Calu3 (cell line): Measurements from ENCODE around the gene HIPK4. TPM values are rescaled to one million over a fixed set of nuclear protein-coding genes. Genes with fewer than 3 reads are reported as not detected.
"Not testable (repeated sequence)": the region's sequence is repeated elsewhere in the genome, so short reads cannot be mapped to it uniquely, and the experiment has no call there.

ENCODE experiments used
- Bru-seq: library from RNA; stranded (reverse); fragments of 400-500 nt; gene quantifications from one replicate; lab custom pipeline; 2021; lab: Mats Ljungman, UMichigan
- BruChase-seq, 2 experiments: library from RNA; stranded (reverse); fragments of 400-500 nt; gene quantifications; one replicate each; lab custom pipeline; 2021; lab: Mats Ljungman, UMichigan
- BruUV-seq: library from RNA; stranded (reverse); fragments of 400-500 nt; replicated peaks from 2 replicates; lab custom pipeline; 2021; lab: Mats Ljungman, UMichigan
- CTCF ChIA-PET: fragments of 300-600 bp; sonication (Branson Sonifier 250); formaldehyde crosslinking; loops from one replicate; lab custom pipeline; 2022; ENCODE audit warnings: antibody characterized with exemption; lab: Charles Lee
- DNase-seq: peaks from one replicate; pipeline ENCODE4 v3.0.0; 2022
- H3K27ac Mint-ChIP-seq: one replicate; pipeline ENCODE4 v1.8.0; 2022; ENCODE audit warnings: mixed read lengths; ENCODE audit not compliant: unreplicated experiment
- H3K27me3 Mint-ChIP-seq: one replicate; pipeline ENCODE4 v1.8.0; 2022; ENCODE audit warnings: mixed read lengths; ENCODE audit not compliant: unreplicated experiment
- H3K36me3 Mint-ChIP-seq: one replicate; pipeline ENCODE4 v1.8.0; 2022; ENCODE audit warnings: mild to moderate bottlenecking, moderate library complexity, mixed read lengths; ENCODE audit not compliant: insufficient read depth, unreplicated experiment
- H3K4me1 Mint-ChIP-seq: one replicate; pipeline ENCODE4 v1.8.0; 2022; ENCODE audit warnings: mild to moderate bottlenecking, low read depth, mixed read lengths; ENCODE audit not compliant: unreplicated experiment
- H3K4me3 Mint-ChIP-seq: one replicate; pipeline ENCODE4 v1.8.0; 2022; ENCODE audit warnings: mild to moderate bottlenecking, low read depth, moderate library complexity, mixed read lengths; ENCODE audit not compliant: unreplicated experiment
- H3K9me3 Mint-ChIP-seq: one replicate; pipeline ENCODE4 v1.8.0; 2022; ENCODE audit warnings: low read depth, mixed read lengths; ENCODE audit not compliant: unreplicated experiment
- CTCF ChIP-seq: fragments of 200-600 bp; IDR thresholded peaks from one replicate; pipeline ENCODE4 v1.8.0; 2022; ENCODE audit warnings: antibody characterized with exemption; ENCODE audit not compliant: unreplicated experiment
- intact Hi-C: fragments of 100-400 bp; cut with micrococcal nuclease; formaldehyde crosslinking; loops from one replicate; pipeline ENCODE4 v1.10.0; 2022; ENCODE audit not compliant: unreplicated experiment
- long read RNA-seq: library from polyadenylated mRNA; stranded (forward); transcript quantifications from one replicate; pipeline ENCODE4 v2.0.0, GENCODE V29; 2022
- total RNA-seq: library from RNA; stranded (reverse); gene quantifications from 2 replicates; pipeline ENCODE4 v1.2.3, GENCODE V29; 2022

Gene HIPK4
- 0.14 TPM in 1 of 2 replicates, not detected in the other for total RNA-seq
- percentile 10 among the genes with signal in this experiment for Bru-seq, nascent RNA
- percentile 13 among the genes with signal in this experiment for BruChase-seq, experiment 1, labeled RNA remaining after a 6-hour chase
- percentile 13 among the genes with signal in this experiment for BruChase-seq, experiment 2, labeled RNA remaining after a 2-hour chase
- long read RNA-seq, result 0 reads

- H3K9me3 Mint-ChIP-seq, result no peaks in the 10 kb centered on the region
- peaks cover 27% of the 10 kb centered on the region for H3K4me1 Mint-ChIP-seq
- DNase-seq, result no peak
- intact Hi-C loops, result no loop called here
- H3K36me3 Mint-ChIP-seq, result peaks cover 23% of the 10 kb centered on the region
- CTCF ChIA-PET, result interaction anchor here (0.7 kb wide), 1 partner anchor 180 kb away, joined by 3 read pairs; no protein-coding TSS in a partner anchor
- peaks cover 21% of the 10 kb centered on the region for H3K27me3 Mint-ChIP-seq
- H3K27ac Mint-ChIP-seq, result peak within 1 kb of the TSS; percentile 48
- no TSS peak for BruUV-seq
- TF ChIP-seq CTCF, result no peak
- H3K4me3 Mint-ChIP-seq, result no peak within 1 kb of the TSS
These were observed at the start of gene HIPK4 for GRCh38 chr19:40390084-40390742. Gene HIPK4 (minus strand): TSS chr19:40390181. CDS start chr19:40389902, 279 bp downstream.

GRCh38 chr19:40438284-40438683, 48.3 kb upstream of the HIPK4 start:
- H3K36me3 Mint-ChIP-seq, result peaks cover 48% of the 10 kb centered on the region
- BruUV-seq, result no TSS peak
- no peak overlapping the region for H3K4me3 Mint-ChIP-seq
- H3K4me1 Mint-ChIP-seq, result peaks cover 16% of the 10 kb centered on the region
- intact Hi-C loops, result no loop called here
- no peaks in the 10 kb centered on the region for H3K27me3 Mint-ChIP-seq
- no peak overlapping the region for H3K27ac Mint-ChIP-seq
- no peak for TF ChIP-seq CTCF
- no peak for DNase-seq
- H3K9me3 Mint-ChIP-seq, result no peaks in the 10 kb centered on the region
- CTCF ChIA-PET, result interaction anchor here (1.3 kb wide), 1 partner anchor 25 kb away, joined by 11 read pairs; no protein-coding TSS in a partner anchor

GRCh38 chr19:40433391-40434216, 43.6 kb upstream of the HIPK4 start:
- peaks cover 10% of the 10 kb centered on the region for H3K36me3 Mint-ChIP-seq
- H3K9me3 Mint-ChIP-seq, result no peaks in the 10 kb centered on the region
- intact Hi-C loops, result no loop called here
- CTCF ChIA-PET, result interaction anchor here (1.1 to 1.4 kb wide), 3 partner anchors 9 to 155 kb away, joined by 4 to 11 read pairs (median 6); no protein-coding TSS in a partner anchor
- TSS peak; percentile 99 for BruUV-seq
- peak overlapping the region; percentile 69 for H3K27ac Mint-ChIP-seq
- peak overlapping the region; percentile 71 for H3K4me3 Mint-ChIP-seq
- TF ChIP-seq CTCF, result no peak
- peak; percentile 92 for DNase-seq
- H3K4me1 Mint-ChIP-seq, result peaks cover 13% of the 10 kb centered on the region
- H3K27me3 Mint-ChIP-seq, result no peaks in the 10 kb centered on the region

DNA sequence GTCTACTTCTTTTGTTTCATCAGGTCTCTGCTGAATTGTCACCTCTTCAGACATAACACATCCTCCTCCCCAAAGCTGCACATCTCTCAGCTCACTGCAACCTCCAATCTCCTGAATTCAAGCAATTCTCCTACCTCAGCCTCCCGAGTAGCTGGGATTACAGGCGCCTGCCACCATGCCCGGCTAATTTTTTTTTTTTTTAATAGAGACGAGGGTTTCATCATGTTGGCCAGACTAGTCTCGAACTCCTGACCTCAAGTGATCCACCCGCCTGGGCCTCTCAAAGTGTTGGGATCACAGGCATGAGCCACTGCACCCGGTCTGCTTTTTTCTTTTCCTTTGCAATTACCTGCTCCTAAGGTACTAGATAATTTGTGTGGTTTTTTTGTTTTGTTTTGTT, 42.8 kb upstream of the HIPK4 start:
- Mint-ChIP-seq H3K4me3 (peak overlapping the region; percentile 71), H3K27ac (peak overlapping the region; percentile 69), H3K4me1 (peaks cover 13% of the 10 kb centered on the region)
- DNase-seq, intact Hi-C loops, H3K9me3 Mint-ChIP-seq, BruUV-seq, H3K36me3 Mint-ChIP-seq, H3K27me3 Mint-ChIP-seq: not testable (repeated sequence)
- CTCF ChIA-PET, result interaction anchor here (1.1 to 1.4 kb wide), 3 partner anchors 10 to 154 kb away, joined by 4 to 11 read pairs (median 6); no protein-coding TSS in a partner anchor
